ENCODE data around the gene TSPEAR. TPM values are rescaled to one million over a fixed set of nuclear protein-coding genes. Genes with fewer than 3 reads are reported as not detected.
"Not testable (repeated sequence)": the region's sequence is repeated elsewhere in the genome, so short reads cannot be mapped to it uniquely, and the experiment has no call there.

The TSPEAR gene
- total RNA-seq, 6 experiments from 2014 or later: not detected

GRCh38 chr21:44647222-44647552, 64.2 kb downstream of the TSPEAR start:
- 54% methylated on average over 6 of the region's 8 CpGs for WGBS (ENCODE audit: insufficient coverage, low coverage, low lambda C conversion rate, missing lambda C conversion rate)
- TF ChIP-seq, protein P1, sequence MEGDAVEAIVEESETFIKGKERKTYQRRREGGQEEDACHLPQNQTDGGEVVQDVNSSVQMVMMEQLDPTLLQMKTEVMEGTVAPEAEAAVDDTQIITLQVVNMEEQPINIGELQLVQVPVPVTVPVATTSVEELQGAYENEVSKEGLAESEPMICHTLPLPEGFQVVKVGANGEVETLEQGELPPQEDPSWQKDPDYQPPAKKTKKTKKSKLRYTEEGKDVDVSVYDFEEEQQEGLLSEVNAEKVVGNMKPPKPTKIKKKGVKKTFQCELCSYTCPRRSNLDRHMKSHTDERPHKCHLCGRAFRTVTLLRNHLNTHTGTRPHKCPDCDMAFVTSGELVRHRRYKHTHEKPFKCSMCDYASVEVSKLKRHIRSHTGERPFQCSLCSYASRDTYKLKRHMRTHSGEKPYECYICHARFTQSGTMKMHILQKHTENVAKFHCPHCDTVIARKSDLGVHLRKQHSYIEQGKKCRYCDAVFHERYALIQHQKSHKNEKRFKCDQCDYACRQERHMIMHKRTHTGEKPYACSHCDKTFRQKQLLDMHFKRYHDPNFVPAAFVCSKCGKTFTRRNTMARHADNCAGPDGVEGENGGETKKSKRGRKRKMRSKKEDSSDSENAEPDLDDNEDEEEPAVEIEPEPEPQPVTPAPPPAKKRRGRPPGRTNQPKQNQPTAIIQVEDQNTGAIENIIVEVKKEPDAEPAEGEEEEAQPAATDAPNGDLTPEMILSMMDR (IDR thresholded peaks at IDR 0.05): no peak
- TF ChIP-seq POLR2A (IDR thresholded peaks at IDR 0.05): no peak
- intact Hi-C loops (cut with DNase I): no loop called here
- H3K4me1 ChIP-seq: no peaks in the 10 kb centered on the region
- H3K36me3 ChIP-seq: no peaks in the 10 kb centered on the region
- H3K4me3 ChIP-seq: no peak overlapping the region
- H3K9me3 ChIP-seq: peaks cover 0 to 5% (median 2%) of the 10 kb centered on the region in 4 donors
- H3K27ac ChIP-seq: no peak overlapping the region
- no peaks in the 10 kb centered on the region for H3K27me3 ChIP-seq
- DNase-seq: no peak
- ATAC-seq: no peak

- 61% methylated on average over 5 of the region's 21 CpGs for WGBS (ENCODE audit: insufficient coverage, low coverage, low lambda C conversion rate, missing lambda C conversion rate)
- H3K36me3 ChIP-seq; H3K27ac ChIP-seq; DNase-seq; H3K4me1 ChIP-seq; H3K27me3 ChIP-seq; H3K9me3 ChIP-seq; H3K4me3 ChIP-seq; ATAC-seq; intact Hi-C loops (cut with DNase I): not testable (repeated sequence)
Observed at GRCh38 chr21:44646366-44647221, 64.8 kb downstream of the TSPEAR start, which contains the start of gene KRTAP10-11. TSS of gene KRTAP10-11 (plus strand) at chr21:44646414. CDS start at chr21:44646459, 45 bp downstream.

GRCh38 chr21:44644878-44645277, 66.5 kb downstream of the TSPEAR start:
- Histone ChIP-seq H3K9me3 (peaks cover 0 to 5% (median 2%) of the 10 kb centered on the region in 4 donors), H3K4me1 (no peaks in the 10 kb centered on the region), H3K36me3 (no peaks in the 10 kb centered on the region), H3K27ac (no peak overlapping the region), H3K27me3 (no peaks in the 10 kb centered on the region), H3K4me3 (no peak overlapping the region)
- TF ChIP-seq, protein P1 (IDR thresholded peaks at IDR 0.05): no peak
- no peak for TF ChIP-seq POLR2A (IDR thresholded peaks at IDR 0.05)
- ATAC-seq (no peak), DNase-seq (no peak)
- 88% methylated on average over 2 of the region's 2 CpGs for WGBS (ENCODE audit: insufficient coverage, low coverage, low lambda C conversion rate, missing lambda C conversion rate)
- intact Hi-C loops (cut with DNase I): no loop called here

DNA sequence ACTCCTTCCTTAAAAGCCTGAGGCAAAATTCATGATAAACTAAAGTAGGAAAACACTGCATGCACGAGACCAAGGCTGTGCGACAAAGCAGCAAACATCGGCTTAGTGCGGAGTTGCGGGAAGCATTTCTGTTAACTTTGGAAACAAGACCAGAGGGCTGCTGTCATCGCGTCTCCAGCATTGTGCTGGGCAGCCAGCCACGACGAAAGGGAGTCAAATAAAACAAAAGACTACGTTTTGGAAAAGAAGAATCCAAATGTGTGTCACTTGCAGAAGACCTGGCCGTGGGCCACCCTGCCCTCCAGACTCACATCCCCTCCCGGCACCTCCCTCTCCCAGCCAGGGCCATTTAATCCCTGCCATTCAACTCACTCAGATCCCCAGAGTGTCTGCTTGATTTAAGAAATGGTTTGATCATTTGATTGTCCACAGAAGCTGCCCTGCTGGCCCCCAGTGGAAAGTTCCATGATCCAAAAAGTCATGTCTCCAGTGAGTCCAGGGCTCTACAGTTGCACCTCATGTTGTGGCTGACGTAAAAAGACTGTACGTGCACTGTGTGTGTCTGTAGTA, 67.5 kb downstream of the TSPEAR start:
- intact Hi-C loops (cut with DNase I): no loop called here
- DNase-seq (no peak), ATAC-seq (no peak)
- peaks cover 0 to 5% (median 2%) of the 10 kb centered on the region in 4 donors for H3K9me3 ChIP-seq
- no peaks in the 10 kb centered on the region for H3K27me3 ChIP-seq
- no peaks in the 10 kb centered on the region for H3K4me1 ChIP-seq
- no peak overlapping the region for H3K27ac ChIP-seq
- H3K4me3 ChIP-seq: no peak overlapping the region
- 69% methylated on average over 14 of the region's 14 CpGs for WGBS (ENCODE audit: insufficient coverage, low coverage, low lambda C conversion rate, missing lambda C conversion rate)
- H3K36me3 ChIP-seq: no peaks in the 10 kb centered on the region
- TF ChIP-seq, protein P1 (IDR thresholded peaks at IDR 0.05): no peak
- TF ChIP-seq POLR2A (IDR thresholded peaks at IDR 0.05): no peak

GRCh38 chr21:44640761-44641160, 70.6 kb downstream of the TSPEAR start:
- H3K36me3 ChIP-seq: no peaks in the 10 kb centered on the region
- peaks cover 0 to 5% (median 2%) of the 10 kb centered on the region in 4 donors for H3K9me3 ChIP-seq
- ATAC-seq (no peak), DNase-seq (no peak)
- no peaks in the 10 kb centered on the region for H3K4me1 ChIP-seq
- WGBS (ENCODE audit: insufficient coverage, low coverage, low lambda C conversion rate, missing lambda C conversion rate): 57% methylated on average over 2 of the region's 5 CpGs
- H3K27ac ChIP-seq: no peak overlapping the region
- TF ChIP-seq POLR2A (IDR thresholded peaks at IDR 0.05): no peak
- TF ChIP-seq, protein P1 (IDR thresholded peaks at IDR 0.05): no peak
- intact Hi-C loops (cut with DNase I): no loop called here
- H3K4me3 ChIP-seq: no peak overlapping the region
- no peaks in the 10 kb centered on the region for H3K27me3 ChIP-seq

Measured in right lobe of liver (tissue), 6 donors.